Measurements from ENCODE around the gene SPATA2.
"Not testable (repeated sequence)": the region's sequence is repeated elsewhere in the genome, so short reads cannot be mapped to it uniquely, and the experiment has no call there.

SPATA2 gene

DNA sequence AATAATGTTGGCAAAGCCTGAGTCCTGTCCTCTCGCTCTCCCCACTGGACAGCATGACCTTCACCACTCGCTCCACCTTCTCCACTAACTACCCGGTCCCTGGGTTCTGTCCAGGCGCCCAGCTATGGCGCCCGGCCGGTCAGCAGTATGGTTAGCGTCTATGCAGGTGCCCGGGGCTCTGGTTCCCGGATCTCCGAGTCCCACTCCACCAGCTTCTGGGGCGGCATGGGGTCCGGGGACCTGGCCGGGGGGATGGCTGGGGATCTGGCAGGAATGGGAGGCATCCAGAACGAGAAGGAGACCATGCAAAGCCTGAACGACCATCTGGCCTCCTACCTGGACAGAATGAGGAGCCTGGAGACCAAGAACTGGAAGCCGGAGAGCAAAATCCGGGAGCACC is 41.4 kb upstream of the SPATA2 start:
- Histone ChIP-seq H3K36me3 (replicated peaks; ENCODE audit: insufficient read depth, low read length) (no peaks in the 10 kb centered on the region), H4K20me1 (ENCODE audit: insufficient read depth, low read length) (no peaks in the 10 kb centered on the region)

DNA sequence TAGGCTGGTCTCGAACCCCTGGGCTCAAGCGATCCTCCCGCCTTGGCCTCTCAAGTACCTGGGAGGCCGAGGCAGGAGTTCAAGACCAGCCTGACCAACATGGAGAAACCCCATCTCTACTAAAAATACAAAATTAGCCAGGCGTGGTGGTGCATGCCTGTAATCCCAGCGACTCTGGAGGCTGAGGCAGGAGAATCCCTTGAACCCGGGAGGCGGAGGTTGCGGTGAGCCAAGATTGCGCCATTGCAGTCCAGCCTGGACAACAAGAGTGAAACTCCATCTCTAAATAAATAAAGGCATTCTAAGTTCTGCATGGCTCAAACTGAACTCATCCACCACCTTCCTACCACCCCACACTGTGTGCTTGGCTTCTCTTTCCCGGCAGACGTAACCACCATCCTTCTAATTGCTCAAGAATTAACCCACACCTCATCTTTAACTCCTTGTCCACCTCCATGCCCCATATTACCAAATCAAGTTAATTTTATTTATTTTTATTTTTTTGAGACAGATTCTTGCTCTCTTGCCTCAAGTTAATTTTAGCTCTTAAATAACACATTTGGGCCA is 40.6 kb upstream of the SPATA2 start:
- not testable (repeated sequence) for H3K4me1 ChIP-seq (ENCODE audit: low read length); H3K79me2 ChIP-seq (ENCODE audit: low read length); H3K36me3 ChIP-seq (replicated peaks; ENCODE audit: insufficient read depth, low read length); H2AFZ ChIP-seq (ENCODE audit: low read length); H3K9ac ChIP-seq (ENCODE audit: low read length); H3K27ac ChIP-seq (ENCODE audit: low read length); H4K20me1 ChIP-seq (ENCODE audit: insufficient read depth, low read length); DNase-seq; H3K27me3 ChIP-seq (replicated peaks; ENCODE audit: insufficient read depth, low read length); H3K4me3 ChIP-seq (ENCODE audit: low read length); H3K9me2 ChIP-seq (replicated peaks; ENCODE audit: insufficient read depth, low read length); H3K9me3 ChIP-seq (replicated peaks; ENCODE audit: insufficient read depth, low read length); H3F3A ChIP-seq (ENCODE audit: insufficient read depth, low read length); H3K4me2 ChIP-seq (ENCODE audit: low read depth, low read length)

More for the DNA sequence above, 41.4 kb upstream of the SPATA2 start:
- H3K4me3 ChIP-seq (ENCODE audit: low read length) = no peak overlapping the region
- no peak overlapping the region for H3K27ac ChIP-seq (ENCODE audit: low read length)
- no peaks in the 10 kb centered on the region for H3K79me2 ChIP-seq (ENCODE audit: low read length)
- H3F3A ChIP-seq (ENCODE audit: insufficient read depth, low read length) = no peaks in the 10 kb centered on the region
- no peak for TF ChIP-seq EZH2 (optimal IDR thresholded peaks at IDR 0.05; ENCODE audit: low read depth, low read length)
- no peak for TF ChIP-seq EZH2phosphoT487 (IDR thresholded peaks at IDR 0.05; ENCODE audit: low read length)
- TF ChIP-seq, protein P1, sequence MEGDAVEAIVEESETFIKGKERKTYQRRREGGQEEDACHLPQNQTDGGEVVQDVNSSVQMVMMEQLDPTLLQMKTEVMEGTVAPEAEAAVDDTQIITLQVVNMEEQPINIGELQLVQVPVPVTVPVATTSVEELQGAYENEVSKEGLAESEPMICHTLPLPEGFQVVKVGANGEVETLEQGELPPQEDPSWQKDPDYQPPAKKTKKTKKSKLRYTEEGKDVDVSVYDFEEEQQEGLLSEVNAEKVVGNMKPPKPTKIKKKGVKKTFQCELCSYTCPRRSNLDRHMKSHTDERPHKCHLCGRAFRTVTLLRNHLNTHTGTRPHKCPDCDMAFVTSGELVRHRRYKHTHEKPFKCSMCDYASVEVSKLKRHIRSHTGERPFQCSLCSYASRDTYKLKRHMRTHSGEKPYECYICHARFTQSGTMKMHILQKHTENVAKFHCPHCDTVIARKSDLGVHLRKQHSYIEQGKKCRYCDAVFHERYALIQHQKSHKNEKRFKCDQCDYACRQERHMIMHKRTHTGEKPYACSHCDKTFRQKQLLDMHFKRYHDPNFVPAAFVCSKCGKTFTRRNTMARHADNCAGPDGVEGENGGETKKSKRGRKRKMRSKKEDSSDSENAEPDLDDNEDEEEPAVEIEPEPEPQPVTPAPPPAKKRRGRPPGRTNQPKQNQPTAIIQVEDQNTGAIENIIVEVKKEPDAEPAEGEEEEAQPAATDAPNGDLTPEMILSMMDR (IDR thresholded peaks at IDR 0.05; ENCODE audit: low read length) = no peak
- DNase-seq = no peak
- no peak overlapping the region for H3K4me2 ChIP-seq (ENCODE audit: low read depth, low read length)
- H3K9me2 ChIP-seq (replicated peaks; ENCODE audit: insufficient read depth, low read length) = no peaks in the 10 kb centered on the region
- no peak overlapping the region for H3K9ac ChIP-seq (ENCODE audit: low read length)
- no peaks in the 10 kb centered on the region for H3K4me1 ChIP-seq (ENCODE audit: low read length)
- H3K27me3 ChIP-seq (replicated peaks; ENCODE audit: insufficient read depth, low read length) = no peaks in the 10 kb centered on the region
- no peak overlapping the region for H2AFZ ChIP-seq (ENCODE audit: low read length)
- no peaks in the 10 kb centered on the region for H3K9me3 ChIP-seq (replicated peaks; ENCODE audit: insufficient read depth, low read length)

DNA sequence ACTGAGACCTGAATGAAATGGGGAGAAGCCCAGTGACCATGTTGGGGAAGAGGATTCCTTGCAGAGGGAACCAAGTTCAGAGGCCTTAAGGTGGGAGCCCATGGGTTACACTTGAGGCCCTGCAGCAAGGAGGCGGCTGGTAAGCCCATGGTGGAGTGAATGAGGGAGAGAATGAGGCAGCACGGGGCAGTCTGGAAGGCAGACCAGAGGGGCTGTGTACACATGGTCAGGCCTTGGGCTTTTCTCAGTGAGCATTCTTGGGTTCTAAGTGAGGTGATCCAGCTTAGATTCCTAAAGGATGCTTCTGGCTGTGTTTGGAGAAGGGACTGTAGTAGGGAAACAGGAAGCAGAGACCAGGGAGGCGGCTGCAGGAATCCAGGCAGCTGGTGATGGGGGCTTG is 39.8 kb upstream of the SPATA2 start:
- H3K79me2 ChIP-seq (ENCODE audit: low read length) = no peaks in the 10 kb centered on the region
- no peak overlapping the region for H3K4me2 ChIP-seq (ENCODE audit: low read depth, low read length)
- no peaks in the 10 kb centered on the region for H3F3A ChIP-seq (ENCODE audit: insufficient read depth, low read length)
- no peak overlapping the region for H2AFZ ChIP-seq (ENCODE audit: low read length)
- H3K9ac ChIP-seq (ENCODE audit: low read length) = no peak overlapping the region
- TF ChIP-seq EZH2phosphoT487 (IDR thresholded peaks at IDR 0.05; ENCODE audit: low read length) = no peak
- TF ChIP-seq, protein P1 (IDR thresholded peaks at IDR 0.05; ENCODE audit: low read length) = no peak
- no peak for TF ChIP-seq EZH2 (optimal IDR thresholded peaks at IDR 0.05; ENCODE audit: low read depth, low read length)
- H3K27me3 ChIP-seq (replicated peaks; ENCODE audit: insufficient read depth, low read length) = no peaks in the 10 kb centered on the region
- H3K36me3 ChIP-seq (replicated peaks; ENCODE audit: insufficient read depth, low read length) = peaks cover 5% of the 10 kb centered on the region; the same call in 1 of the 2 replicates
- H4K20me1 ChIP-seq (ENCODE audit: insufficient read depth, low read length) = no peaks in the 10 kb centered on the region
- H3K4me1 ChIP-seq (ENCODE audit: low read length) = no peaks in the 10 kb centered on the region
- no peaks in the 10 kb centered on the region for H3K9me2 ChIP-seq (replicated peaks; ENCODE audit: insufficient read depth, low read length)
- DNase-seq = no peak
- no peak overlapping the region for H3K27ac ChIP-seq (ENCODE audit: low read length)
- H3K9me3 ChIP-seq (replicated peaks; ENCODE audit: insufficient read depth, low read length) = no peaks in the 10 kb centered on the region
- no peak overlapping the region for H3K4me3 ChIP-seq (ENCODE audit: low read length)

DNA sequence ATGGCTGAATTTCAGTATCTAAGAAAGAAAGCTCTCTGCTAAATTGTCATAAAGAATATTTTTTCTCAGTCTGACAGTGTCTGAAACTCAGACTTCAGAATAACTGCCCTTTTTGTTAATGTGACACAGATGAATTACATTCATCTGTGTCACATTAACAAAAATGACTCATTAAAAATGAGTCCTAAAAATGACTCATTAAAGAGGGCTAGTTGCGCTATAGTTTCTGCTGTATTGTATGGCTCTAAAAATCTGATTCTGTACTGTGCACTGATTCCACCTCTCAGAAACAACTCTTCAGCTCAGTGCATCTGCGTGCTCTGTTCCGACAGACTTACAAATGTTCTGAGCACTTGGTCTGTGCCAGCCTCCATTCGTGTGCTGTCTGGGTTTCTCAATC is 35.8 kb upstream of the SPATA2 start:
- Histone ChIP-seq H2AFZ (ENCODE audit: low read length) (no peak overlapping the region), H3K9ac (ENCODE audit: low read length) (no peak overlapping the region), H3K4me3 (ENCODE audit: low read length) (no peak overlapping the region), H3K79me2 (ENCODE audit: low read length) (peaks cover 8% of the 10 kb centered on the region), H3K4me1 (ENCODE audit: low read length) (no peaks in the 10 kb centered on the region), H3K9me2 (replicated peaks; ENCODE audit: insufficient read depth, low read length) (no peaks in the 10 kb centered on the region), H3K9me3 (replicated peaks; ENCODE audit: insufficient read depth, low read length) (no peaks in the 10 kb centered on the region), H3K27me3 (replicated peaks; ENCODE audit: insufficient read depth, low read length) (no peaks in the 10 kb centered on the region), H3K27ac (ENCODE audit: low read length) (no peak overlapping the region), H3F3A (ENCODE audit: insufficient read depth, low read length) (no peaks in the 10 kb centered on the region), H3K36me3 (replicated peaks; ENCODE audit: insufficient read depth, low read length) (peaks cover 16% of the 10 kb centered on the region; the same call in 1 of the 2 replicates), H3K4me2 (ENCODE audit: low read depth, low read length) (no peak overlapping the region), H4K20me1 (ENCODE audit: insufficient read depth, low read length) (no peaks in the 10 kb centered on the region)
- no peak for TF ChIP-seq EZH2 (optimal IDR thresholded peaks at IDR 0.05; ENCODE audit: low read depth, low read length)
- TF ChIP-seq EZH2phosphoT487 (IDR thresholded peaks at IDR 0.05; ENCODE audit: low read length) = no peak
- TF ChIP-seq, protein P1 (IDR thresholded peaks at IDR 0.05; ENCODE audit: low read length) = no peak
- no peak for DNase-seq
